Stimulated activated CD8-positive, alpha-beta memory T cell treated with anti-CD3 and anti-CD28 coated beads, Interleukin-7, amount 100 ng/mL, for 24 hours (primary cell): Measurements from ENCODE around the gene PIK3R1.

Experiments used
- DNase-seq: peaks from one replicate; pipeline ENCODE4 v3.0.0-alpha.2; 2020; ENCODE audit warnings: low read depth

Gene PIK3R1

DNA sequence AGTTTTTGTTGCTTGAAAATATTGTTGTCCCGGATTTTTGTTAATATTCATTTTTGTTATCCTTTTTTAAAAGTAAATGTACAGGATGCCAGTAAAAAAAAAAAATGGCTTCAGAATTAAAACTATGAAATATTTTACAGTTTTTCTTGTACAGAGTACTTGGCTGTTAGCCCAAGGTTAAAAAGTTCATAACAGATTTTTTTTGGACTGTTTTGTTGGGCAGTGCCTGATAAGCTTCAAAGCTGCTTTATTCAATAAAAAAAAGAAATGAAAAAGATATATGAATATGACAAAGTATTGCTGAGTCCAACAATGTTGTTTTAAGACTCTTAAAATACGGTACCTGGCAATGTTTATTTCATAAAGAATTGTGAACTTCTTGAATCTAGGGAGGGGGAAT is 82.9 kb downstream of the PIK3R1 start:
- no peak for DNase-seq

DNA sequence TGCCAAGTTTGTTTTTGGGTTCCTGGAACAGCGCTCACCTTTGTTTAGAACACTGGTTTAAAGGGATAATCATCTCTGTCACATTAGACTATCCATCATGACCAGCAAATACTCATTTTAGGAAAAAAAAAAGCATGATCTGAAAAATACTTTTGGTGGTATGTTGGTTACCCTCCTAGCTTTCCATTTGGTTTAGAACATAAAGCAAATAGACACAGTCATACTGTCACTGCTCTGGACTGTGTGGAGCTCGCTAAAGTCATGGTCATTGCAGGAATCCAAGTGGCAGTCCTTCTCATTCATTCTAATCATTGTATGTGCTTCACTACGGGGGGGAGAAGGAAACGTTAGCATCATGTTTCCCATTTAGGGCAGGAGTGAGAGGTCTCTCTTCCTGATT is 83.5 kb downstream of the PIK3R1 start:
- DNase-seq, result no peak

DNA sequence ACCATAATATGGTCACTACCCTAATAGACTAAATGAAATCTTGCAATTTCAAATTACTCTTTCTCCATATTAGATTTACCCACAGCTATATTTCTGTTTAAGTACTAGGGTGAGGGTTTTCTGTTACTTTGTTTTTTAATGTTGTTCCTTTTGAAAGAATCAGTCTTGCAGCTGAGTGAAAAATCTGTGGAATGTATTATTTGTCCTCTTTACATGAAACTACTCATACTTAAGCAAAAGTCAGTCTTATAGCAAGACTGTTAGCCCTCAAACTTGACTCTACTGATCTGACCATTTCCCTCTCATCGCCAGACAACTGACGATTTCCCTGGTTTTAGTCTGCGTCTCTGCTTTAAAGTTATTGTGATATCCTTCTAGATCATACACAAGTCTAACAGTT is 84.0 kb downstream of the PIK3R1 start:
- DNase-seq, result no peak

DNA sequence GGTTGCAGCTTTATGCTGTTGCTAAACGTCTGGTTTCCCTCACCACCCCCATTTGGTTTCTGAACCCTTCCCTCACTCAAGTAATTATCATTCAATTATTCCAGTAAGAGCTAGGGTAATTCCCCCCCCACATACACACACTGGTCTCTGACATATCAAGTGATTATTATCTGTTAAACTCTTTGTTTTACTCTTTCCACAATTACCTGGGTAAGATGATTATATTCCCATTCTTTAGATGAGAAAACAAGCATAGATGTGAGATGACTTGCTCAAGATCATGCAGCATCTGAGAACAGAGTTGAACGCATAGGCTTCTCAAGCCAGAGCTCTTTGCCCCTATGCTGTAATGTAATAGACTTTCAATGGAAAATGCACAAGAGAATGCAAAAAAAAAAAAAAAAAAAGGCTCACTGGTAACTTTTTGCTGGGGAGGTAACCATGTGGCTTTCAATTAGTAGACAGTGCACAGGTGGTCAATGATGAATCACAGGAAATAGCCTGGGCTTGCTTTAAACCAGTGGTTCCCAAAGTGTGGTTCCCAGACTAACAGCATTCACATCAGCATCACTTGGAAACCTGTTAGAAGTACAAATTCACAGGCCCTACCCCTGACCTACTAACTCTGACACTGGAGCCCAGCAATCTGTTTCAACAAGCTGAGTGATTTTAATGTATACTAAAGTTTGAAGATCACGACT is 87.6 kb downstream of the PIK3R1 start:
- DNase-seq, result no peak

DNA sequence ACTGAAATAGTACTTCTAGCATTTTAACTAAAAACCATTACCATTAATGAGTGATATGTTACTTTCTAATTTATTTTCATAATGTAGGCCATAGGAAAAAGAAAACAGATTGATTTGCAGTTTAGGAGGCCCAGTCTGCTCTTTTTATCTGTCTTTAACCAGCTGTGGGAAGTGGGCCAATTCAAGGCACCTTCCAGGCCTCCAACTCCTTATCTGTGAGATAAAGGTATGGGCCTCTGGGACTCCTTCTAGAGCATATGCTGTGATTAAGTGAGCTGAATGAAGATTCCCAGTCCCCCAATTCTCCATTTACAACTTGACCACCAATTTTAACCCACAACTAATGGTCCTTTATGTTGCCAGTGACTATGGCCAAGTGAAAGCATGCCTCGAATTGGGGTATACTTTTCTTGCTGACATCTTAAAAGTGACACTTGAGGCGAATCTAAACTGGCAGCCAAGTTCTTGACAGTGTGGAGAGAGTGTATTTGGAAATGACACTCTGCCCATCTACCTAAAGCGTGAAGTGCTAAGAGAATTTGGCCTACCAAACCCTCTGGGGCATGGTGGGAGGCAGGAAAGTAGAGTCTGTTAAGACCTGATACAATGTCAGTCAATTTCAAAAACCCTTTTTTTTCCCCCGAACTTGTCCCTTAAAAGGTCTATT is 88.3 kb downstream of the PIK3R1 start:
- DNase-seq, result no peak

DNA sequence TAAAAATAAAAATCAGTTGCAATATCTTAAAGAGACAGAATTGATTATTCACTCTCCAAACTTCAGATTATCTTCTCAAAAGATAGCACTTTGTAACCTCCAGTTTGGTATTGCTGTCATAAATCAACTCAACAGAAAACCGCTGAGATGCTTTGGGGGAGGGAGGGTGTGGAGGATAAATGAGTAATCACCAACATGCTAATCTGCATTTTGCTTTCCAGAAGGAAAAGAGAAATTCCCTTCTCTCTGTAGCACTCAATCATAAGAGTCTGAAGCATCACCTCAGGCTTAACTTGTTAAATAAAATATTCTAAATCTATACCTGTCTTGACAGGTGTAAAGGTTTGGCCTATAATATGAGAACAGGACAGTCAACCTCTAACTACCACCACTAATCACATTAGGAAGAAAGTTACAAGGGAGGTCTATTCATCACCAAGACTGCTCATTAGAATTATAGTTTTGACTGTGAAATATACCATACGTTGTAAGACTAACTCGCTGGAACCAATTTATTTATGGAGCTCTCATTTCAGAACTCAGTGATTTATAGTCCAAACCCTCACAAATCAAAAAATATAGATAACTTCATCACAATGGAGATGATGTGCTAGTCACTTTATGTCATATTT is 89.0 kb downstream of the PIK3R1 start:
- no peak for DNase-seq

DNA sequence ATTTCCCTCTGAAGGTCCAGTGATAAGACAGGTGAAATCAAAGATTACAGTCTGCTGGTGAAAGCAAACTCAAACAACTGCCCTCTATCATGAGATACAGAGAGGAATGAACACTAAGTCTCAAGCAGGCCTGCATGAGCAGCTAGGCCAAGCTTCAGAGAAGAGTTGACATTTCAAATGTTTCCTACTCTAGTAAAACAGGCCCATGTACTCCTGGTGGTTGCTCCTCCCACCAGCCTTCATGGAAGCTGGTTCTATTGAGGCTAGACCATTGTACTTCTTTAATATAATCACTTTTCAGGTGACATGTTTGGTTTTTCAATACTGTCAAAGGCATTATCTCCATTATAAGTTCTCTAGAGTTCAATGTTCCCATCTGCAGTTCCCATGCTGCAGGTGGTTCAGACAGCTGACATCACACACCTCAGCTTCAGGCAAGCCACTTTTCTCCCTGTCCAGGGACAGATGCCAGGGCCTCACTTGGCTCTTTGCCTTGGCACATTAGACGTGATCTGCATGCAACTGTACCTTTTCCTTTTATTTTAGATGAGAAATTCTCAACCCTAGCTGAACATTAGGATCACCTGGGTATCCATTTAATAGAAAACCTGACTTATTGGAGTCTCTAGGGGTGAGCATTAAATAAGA is 89.8 kb downstream of the PIK3R1 start:
- DNase-seq, result no peak

DNA sequence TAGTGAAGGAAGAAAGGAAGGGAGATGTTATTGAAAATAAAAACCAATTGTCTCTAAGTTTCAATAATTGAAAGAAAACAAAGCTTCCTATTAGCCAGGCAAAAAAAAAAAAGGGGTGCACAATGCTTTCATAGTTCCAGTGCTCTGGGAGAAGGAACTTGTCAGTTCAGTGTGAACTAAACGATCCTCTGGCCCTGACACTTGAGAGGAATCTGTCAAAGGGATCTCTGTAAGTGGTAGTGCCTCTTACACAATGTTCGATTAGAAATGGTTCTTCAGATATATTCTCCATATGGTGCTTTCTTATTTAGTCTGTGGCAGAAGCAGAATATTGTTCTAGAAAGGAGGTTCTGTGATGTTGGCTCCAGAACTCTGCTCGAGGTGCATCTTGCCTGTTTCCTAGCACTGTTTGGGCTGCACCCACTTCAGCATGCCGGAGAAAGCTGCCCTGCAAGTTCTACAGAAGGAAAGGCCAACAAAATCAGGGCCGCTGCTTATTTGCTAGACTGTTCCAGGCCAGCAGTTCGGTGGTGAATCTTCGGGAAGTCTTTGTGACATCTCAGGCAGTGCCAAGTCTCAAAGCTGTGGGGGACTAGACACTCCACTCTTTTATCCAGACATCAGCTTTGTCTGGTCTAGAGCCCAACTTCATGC is 90.9 kb downstream of the PIK3R1 start:
- DNase-seq, result no peak

DNA sequence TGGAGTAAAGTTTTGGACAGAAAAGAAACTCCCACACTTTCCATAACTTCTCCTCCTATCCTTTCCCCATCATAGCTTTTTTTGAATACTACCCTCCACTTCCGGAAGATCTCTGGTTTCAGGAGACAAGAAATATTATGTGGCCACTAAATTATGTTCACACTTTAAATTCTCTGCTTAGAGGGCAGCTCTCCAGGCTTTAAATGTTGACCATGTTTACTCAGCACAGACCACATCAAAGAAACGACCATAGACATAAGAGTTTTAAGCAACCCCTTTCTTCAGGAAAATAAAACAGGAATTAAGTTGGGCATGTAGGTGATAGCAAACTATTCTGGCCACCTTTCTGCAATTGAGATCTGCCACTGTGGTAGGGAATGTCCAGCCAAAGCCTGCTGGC is 97.8 kb downstream of the PIK3R1 start:
- no peak for DNase-seq

DNA sequence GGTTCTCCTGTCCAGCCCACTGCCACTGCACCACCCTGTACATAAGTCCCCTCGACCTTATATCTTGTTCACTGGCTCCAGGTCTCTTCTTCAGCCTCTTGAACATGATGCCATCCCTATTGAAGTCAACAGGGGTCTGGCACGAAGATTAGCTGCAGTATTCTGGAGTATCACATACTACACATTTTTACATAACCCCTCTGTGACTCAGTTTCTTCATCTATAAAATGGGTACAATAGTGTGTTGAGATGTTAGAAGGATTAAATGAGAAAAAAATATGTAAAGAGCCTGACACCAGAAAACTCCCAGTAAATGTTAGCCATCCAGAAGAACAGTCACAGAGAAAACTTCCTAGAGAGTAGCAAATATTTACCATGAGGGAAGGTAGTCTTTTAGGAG is 98.9 kb downstream of the PIK3R1 start:
- no peak for DNase-seq

DNA sequence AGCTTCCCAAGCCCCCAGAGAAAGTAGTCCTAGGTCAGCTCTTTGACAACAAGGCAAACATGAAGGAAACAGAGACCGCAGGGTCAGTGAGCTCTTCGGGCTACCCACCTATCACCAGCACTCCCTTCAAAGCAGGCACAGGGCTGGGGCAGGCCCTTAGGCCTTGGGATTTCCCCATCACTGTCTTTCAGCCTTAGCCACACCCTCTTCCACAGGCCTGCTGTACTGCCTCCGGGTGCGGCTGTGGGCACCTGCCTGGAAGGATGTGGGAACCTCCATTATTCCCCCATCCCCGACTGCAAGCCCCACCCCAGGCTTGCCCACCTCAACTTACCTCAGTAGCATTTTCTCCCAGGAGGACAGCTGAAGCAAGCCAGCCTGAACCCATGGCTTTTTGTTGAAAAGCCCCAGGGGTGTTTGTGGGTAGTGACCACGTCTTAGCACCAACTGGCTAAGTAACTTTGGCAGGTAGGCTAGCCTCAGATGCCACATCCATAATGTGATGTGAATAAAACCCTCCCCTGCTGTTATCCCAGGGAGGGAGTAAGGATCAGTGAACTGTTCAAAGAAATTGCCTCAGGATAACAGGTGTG is 100.2 kb downstream of the PIK3R1 start:
- DNase-seq, result no peak

DNA sequence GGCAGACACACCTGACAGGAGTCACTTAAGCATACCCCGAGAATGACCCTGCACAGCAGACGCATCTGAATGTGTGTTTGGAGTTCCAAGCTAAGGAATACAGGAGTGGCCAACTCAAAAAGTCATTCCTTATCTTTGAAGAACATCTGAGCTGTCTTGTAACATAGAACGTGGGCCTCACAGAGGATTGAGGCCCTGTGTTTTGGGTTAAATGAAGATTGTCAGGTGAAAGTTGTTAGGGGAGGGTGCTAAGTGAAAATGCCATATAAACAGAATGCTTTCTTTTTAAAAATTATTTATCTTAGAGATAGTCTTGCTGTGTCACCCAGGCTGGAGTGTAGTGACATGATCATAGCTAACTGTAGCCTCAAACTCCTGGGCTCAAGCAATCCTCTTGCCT is 100.9 kb downstream of the PIK3R1 start:
- no peak for DNase-seq

DNA sequence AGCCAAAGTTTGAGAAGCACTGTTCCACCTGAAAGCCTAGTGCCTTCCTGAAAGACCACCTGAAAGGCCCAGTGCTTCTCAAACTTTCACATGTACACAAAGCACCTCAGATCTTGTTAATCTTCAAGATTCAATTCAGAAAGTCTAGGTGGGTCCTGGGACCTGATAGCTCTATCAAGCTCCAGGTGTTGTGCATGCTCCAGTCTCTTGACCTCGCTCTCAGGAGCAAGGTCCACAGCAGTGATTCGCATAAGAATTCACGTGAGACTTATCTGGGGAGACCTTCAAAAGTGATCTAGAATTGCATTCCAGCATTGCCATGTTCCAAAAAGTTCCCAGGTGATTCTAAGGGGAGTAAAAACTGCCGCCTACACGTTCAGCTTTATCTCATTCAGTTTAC is 102.1 kb downstream of the PIK3R1 start:
- DNase-seq, result no peak

DNA sequence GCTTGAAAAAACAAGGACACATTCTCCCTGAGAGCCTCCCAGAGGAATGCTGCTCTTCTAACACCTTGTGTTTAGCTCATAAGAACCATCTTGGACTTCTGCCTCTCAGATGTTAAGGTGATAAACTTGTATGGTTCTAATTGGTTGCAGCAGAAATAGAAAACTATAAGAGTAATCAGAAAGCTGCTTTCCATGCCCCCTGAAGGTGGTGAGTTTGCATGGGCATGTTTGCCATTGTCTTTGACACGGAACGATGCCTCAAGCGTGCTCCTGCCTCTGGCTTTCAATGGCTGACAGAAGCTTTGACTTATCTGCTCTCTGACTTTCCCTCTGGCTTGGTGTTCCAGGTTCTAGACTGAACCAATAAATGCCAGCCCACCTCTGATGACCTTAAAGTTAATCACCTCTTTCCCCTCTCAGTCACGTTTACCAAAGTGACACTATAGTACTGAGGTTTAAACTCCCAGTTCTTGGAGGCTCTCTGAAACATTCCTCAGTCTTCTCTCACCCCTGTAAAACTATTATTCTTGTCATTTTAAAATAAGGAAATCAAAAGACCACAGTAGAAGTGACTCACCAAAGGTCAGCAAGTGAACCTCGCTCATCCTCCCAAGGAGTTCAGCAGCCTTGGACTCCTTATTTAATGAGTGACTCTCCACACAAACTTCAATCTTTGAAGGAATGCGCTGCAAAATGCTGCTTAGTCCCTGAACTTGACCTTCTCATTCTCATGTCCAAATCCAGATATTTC is 103.6 kb downstream of the PIK3R1 start:
- DNase-seq, result no peak

DNA sequence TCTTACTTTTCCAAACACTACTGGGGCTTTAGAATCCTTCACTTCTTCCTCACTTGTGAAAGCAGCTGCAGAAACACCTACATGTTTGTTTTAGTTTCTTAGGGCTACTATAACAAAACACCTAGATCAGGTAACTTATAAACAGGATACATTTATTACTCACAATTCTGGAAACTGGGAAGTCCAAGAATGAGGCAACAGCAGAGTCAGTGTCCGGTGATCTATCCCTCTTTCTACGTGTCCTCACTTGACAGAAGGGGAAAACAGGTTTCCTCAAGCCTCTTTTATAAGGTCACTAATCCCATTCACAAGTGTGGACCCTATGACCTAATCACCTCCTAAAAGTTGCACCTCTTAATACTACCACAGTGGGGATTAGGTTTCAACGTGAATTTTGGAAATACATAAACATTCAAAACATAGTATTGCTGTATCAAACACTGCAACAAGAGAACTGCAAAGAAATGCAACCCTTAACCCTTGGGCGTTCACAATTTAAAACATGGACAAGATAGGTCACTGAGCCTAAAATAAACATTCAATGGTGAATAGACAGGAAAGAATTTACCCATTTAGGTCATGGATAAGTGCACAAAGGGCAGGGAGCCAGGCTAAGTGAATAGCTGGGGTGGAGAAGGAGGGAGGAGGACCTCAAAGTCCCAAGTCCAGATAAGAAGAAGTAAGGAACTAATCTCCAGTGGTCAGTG is 104.3 kb downstream of the PIK3R1 start:
- no peak for DNase-seq

DNA sequence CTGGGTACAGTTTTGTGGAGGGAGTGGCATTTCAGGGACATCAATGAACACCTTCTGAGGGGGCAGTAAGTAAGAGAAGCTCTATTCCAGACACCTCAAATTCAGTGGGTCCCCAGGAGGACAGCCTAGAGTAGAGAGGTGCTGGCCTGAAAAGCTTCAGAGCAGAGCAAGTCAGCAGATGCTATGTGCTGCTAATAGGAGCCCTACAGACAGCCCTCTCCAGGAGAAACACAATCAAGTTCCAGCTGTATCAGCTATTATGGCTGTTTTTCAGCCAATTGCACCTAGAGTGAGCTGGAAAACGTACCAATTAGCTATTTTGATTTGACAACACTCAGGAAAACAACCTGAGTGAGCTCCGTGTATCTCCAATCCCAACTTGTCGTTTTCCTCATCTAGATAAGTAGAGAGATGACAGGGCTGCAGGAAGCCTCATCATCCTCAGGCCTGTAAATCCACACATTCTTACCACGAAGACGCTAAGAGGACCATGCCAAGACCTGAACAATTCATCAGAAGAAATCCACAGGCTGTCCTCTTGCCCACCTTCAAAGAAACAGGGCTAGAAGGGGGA is 104.9 kb downstream of the PIK3R1 start:
- no peak for DNase-seq

DNA sequence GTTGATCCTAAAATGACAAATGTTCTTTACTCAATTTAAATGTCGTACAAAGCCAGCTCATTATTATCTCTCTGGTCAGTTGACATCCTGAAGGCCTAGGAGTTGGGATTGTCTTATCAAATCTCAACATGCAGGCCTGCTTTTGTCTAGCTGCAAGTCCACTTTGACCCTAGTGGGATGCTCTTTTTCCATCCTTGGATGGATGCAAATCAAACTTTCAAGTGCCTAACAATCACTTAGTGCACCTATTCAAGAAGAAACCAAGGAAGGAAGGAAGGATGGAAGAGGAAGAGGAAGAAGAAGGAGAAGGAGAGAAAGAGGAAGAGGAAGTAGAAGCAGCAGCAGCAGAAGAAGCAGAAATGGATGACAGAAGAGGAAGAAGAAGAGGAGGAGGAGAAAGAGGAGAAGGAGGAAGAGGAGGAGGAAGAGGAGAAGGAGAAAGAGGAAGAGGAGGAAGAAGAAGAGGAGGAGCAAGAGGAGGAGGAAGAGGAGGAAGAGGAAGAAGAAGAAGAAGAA is 109.6 kb downstream of the PIK3R1 start:
- DNase-seq, result no peak

DNA sequence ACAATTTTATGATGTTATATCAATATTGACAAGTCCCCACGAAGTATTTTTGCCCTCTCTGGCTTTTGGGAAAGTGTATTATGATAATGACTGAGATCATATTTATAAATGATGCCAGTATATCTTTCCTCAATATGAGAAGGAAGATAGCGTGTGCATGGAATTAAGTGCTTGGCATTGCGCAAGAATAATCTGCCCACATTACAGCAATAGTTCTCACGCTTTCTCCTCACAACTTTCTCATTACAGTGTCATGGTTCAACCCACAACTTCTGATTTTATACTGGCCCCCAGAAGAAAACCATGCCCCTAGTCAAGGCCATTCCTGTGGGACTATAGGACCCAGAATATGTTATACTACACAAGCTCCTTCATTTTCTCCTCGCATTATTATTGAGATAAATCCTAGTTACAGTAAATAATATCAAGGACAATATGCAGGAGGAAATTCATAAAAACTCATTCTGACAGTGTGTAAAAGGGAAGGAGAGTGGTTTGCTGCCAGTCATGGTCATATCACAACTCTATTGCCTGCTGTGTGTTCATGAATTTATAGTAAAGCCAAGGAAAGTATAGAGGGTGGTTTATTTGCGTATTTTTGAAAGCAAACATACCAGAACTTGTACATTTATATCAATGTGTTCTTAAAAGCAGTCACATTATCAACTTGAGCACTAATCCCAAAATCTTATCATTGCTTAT is 114.1 kb downstream of the PIK3R1 start:
- DNase-seq, result no peak

DNA sequence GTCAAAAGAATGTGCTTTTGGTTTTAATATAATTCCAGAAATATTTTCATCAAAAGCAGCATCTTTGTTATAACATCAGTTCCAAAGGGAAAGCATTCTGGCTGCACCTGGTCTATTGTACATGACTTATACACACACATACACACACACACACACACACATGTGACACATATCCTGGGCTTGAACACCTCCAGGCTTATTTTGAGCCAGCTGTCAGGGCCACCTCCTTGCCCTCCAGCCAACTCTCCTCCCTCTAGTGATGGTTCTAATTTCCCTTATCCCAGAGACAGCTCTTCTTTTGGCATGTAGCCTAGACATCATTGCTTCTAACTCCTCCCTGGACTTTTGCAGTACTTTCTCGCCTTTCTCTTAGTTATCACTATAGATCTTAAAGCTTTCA is 115.0 kb downstream of the PIK3R1 start:
- no peak for DNase-seq
